SKM-1 treated with dmso at 0.1 percent for 144 hours (cell line): ENCODE results near the gene TBC1D16.

Experiments
- DNase-seq: peaks from one replicate; lab custom pipeline; 2025; ENCODE audit not compliant: unreplicated experiment; lab: John Stamatoyannopoulos, UW

The TBC1D16 gene

GRCh38 chr17:79930877-79931816, 104.5 kb downstream of the TBC1D16 start:
- DNase-seq, result no peak

- no peak for DNase-seq
Measured at GRCh38 chr17:79930062-79930876, 105.4 kb downstream of the TBC1D16 start.

GRCh38 chr17:79929257-79930061, 106.2 kb downstream of the TBC1D16 start:
- no peak for DNase-seq

- no peak for DNase-seq
Measured at GRCh38 chr17:79928502-79929256, 107.0 kb downstream of the TBC1D16 start.

- DNase-seq, result no peak
Measured at GRCh38 chr17:79927688-79928501, 107.8 kb downstream of the TBC1D16 start.

- DNase-seq, result no peak
Measured at GRCh38 chr17:79927136-79927661, 108.5 kb downstream of the TBC1D16 start.

- DNase-seq, result no peak
Measured at GRCh38 chr17:79926605-79927135, 109.0 kb downstream of the TBC1D16 start.

GRCh38 chr17:79926142-79926604, 109.5 kb downstream of the TBC1D16 start:
- DNase-seq, result no peak

GRCh38 chr17:79925242-79925957, 110.3 kb downstream of the TBC1D16 start:
- no peak for DNase-seq

GRCh38 chr17:79924639-79924976, 111.1 kb downstream of the TBC1D16 start:
- no peak for DNase-seq

- no peak for DNase-seq
Measured at GRCh38 chr17:79923974-79924638, 111.6 kb downstream of the TBC1D16 start.

GRCh38 chr17:79922798-79923197, 112.9 kb downstream of the TBC1D16 start:
- DNase-seq, result no peak

- DNase-seq, result no peak
Measured at GRCh38 chr17:79922116-79922601, 113.5 kb downstream of the TBC1D16 start.

- no peak for DNase-seq
Measured at GRCh38 chr17:79921411-79922115, 114.1 kb downstream of the TBC1D16 start.

- no peak for DNase-seq
Measured at GRCh38 chr17:79920751-79921410, 114.8 kb downstream of the TBC1D16 start.
